GM21825 (cell line): ENCODE results near the gene MAD1L1.
"Not testable (repeated sequence)": the region's sequence is repeated elsewhere in the genome, so short reads cannot be mapped to it uniquely, and the experiment has no call there.

Source experiments
- ATAC-seq: cut with Tn5 transposase; IDR thresholded peaks from one replicate; pipeline ENCODE4 v1.9.1; 2021; ENCODE audit warnings: mild to moderate bottlenecking, moderate library complexity; ENCODE audit not compliant: unreplicated experiment

MAD1L1 gene

GRCh38 chr7:1848911-1849311 lies 383.8 kb downstream of the MAD1L1 start:
- no peak for ATAC-seq

- no peak for ATAC-seq
Measured at GRCh38 chr7:1848013-1848640, 384.6 kb downstream of the MAD1L1 start.

GRCh38 chr7:1847260-1848001 lies 385.3 kb downstream of the MAD1L1 start:
- no peak for ATAC-seq

GRCh38 chr7:1846331-1847065 lies 386.2 kb downstream of the MAD1L1 start:
- no peak for ATAC-seq

- no peak for ATAC-seq
Measured at GRCh38 chr7:1845536-1846311, 387.0 kb downstream of the MAD1L1 start.

GRCh38 chr7:1844951-1845390 lies 387.8 kb downstream of the MAD1L1 start:
- no peak for ATAC-seq

GRCh38 chr7:1844336-1844950 lies 388.3 kb downstream of the MAD1L1 start:
- no peak for ATAC-seq

- peak; percentile 51 for ATAC-seq
Measured at GRCh38 chr7:1843921-1844335, 388.8 kb downstream of the MAD1L1 start.

- peak; percentile 9 for ATAC-seq
Measured at GRCh38 chr7:1843271-1843861, 389.4 kb downstream of the MAD1L1 start.

- no peak for ATAC-seq
Measured at GRCh38 chr7:1842321-1843221, 390.2 kb downstream of the MAD1L1 start.

GRCh38 chr7:1841286-1842021 lies 391.3 kb downstream of the MAD1L1 start:
- not testable (repeated sequence) for ATAC-seq

- ATAC-seq = not testable (repeated sequence)
Measured at GRCh38 chr7:1840744-1841143, 392.0 kb downstream of the MAD1L1 start.

- no peak for ATAC-seq
Measured at GRCh38 chr7:1839701-1840100, 393.0 kb downstream of the MAD1L1 start.

- not testable (repeated sequence) for ATAC-seq
Measured at GRCh38 chr7:1838911-1839531, 393.7 kb downstream of the MAD1L1 start.

- ATAC-seq = not testable (repeated sequence)
Measured at GRCh38 chr7:1838544-1838872, 394.2 kb downstream of the MAD1L1 start.

- ATAC-seq = not testable (repeated sequence)
Measured at GRCh38 chr7:1837696-1838543, 394.8 kb downstream of the MAD1L1 start.

GRCh38 chr7:1831933-1832535 lies 400.7 kb downstream of the MAD1L1 start:
- ATAC-seq = not testable (repeated sequence)
